GM23248 (cell line): ENCODE results near the gene EPHA5. TPM values are rescaled to one million over a fixed set of nuclear protein-coding genes. Genes with fewer than 3 reads are reported as not detected.

ENCODE experiments used
- DNase-seq: peaks from one replicate; pipeline ENCODE4 v3.0.0-alpha.2; 2015
- H2AFZ ChIP-seq: fragments of 200-600 bp; sonication (generic); 2 replicates; pipeline ENCODE4 v1.6.1; 2016; ENCODE audit warnings: antibody characterized with exemption
- H3F3A ChIP-seq: fragments of 200-600 bp; sonication (generic); 2 replicates; pipeline ENCODE4 v1.6.1; 2016; ENCODE audit warnings: mild to moderate bottlenecking, antibody characterized with exemption, mixed run types; ENCODE audit not compliant: insufficient read depth
- H3K27ac ChIP-seq: fragments of 200-600 bp; sonication (generic); 2 replicates; pipeline ENCODE4 v1.5.1; 2016; ENCODE audit warnings: mild to moderate bottlenecking
- H3K27me3 ChIP-seq: fragments of 200-600 bp; sonication (generic); replicated peaks from 2 replicates; pipeline ENCODE4 v1.6.1; 2016; ENCODE audit warnings: mild to moderate bottlenecking; ENCODE audit not compliant: insufficient read depth
- H3K36me3 ChIP-seq: fragments of 200-600 bp; sonication (generic); 2 replicates; pipeline ENCODE4 v1.6.1; 2016; ENCODE audit warnings: low read depth, mild to moderate bottlenecking
- H3K4me1 ChIP-seq: fragments of 200-600 bp; sonication (generic); 2 replicates; pipeline ENCODE4 v1.6.1; 2016; ENCODE audit warnings: mild to moderate bottlenecking; ENCODE audit not compliant: insufficient read depth
- H3K4me2 ChIP-seq: fragments of 200-600 bp; sonication (generic); one replicate; pipeline ENCODE4 v1.6.1; 2016; ENCODE audit warnings: mild to moderate bottlenecking; ENCODE audit not compliant: unreplicated experiment
- H3K4me3 ChIP-seq: fragments of 200-600 bp; sonication (generic); 2 replicates; pipeline ENCODE4 v1.5.1; 2016; ENCODE audit warnings: mild to moderate bottlenecking
- H3K79me2 ChIP-seq: fragments of 200-600 bp; sonication (generic); 2 replicates; pipeline ENCODE4 v1.6.1; 2016; ENCODE audit warnings: mild to moderate bottlenecking; ENCODE audit not compliant: insufficient read depth
- H3K9ac ChIP-seq: fragments of 200-600 bp; sonication (generic); 2 replicates; pipeline ENCODE4 v1.6.1; 2016; ENCODE audit warnings: mild to moderate bottlenecking
- H3K9me2 ChIP-seq: fragments of 200-600 bp; sonication (generic); 2 replicates; pipeline ENCODE4 v1.6.1; 2016; ENCODE audit warnings: mixed run types, mild to moderate bottlenecking, moderate library complexity; ENCODE audit not compliant: insufficient read depth
- H3K9me3 ChIP-seq: fragments of 200-600 bp; sonication (generic); one replicate; pipeline ENCODE4 v1.6.1; 2017; ENCODE audit warnings: low read depth
- H4K20me1 ChIP-seq: fragments of 200-600 bp; sonication (generic); 2 replicates; pipeline ENCODE4 v1.6.0; 2016; ENCODE audit not compliant: insufficient read depth
- EZH2 ChIP-seq: fragments of 200-600 bp; sonication (generic); IDR thresholded peaks from 2 replicates; pipeline ENCODE4 v1.6.1; 2018; ENCODE audit warnings: antibody characterized with exemption, mild to moderate bottlenecking; ENCODE audit not compliant: insufficient read depth, poor library complexity, severe bottlenecking
- EZH2phosphoT487 ChIP-seq: fragments of 200-600 bp; sonication (generic); IDR thresholded peaks from 2 replicates; pipeline ENCODE4 v1.6.1; 2018; ENCODE audit warnings: antibody characterized with exemption, moderate library complexity, mild to moderate bottlenecking, low read depth; ENCODE audit not compliant: insufficient read depth
- WGBS, 2 experiments: methylation state at CpG; one replicate each; pipeline ENCODE4 v1.1.6; 2015 to 2017; ENCODE audit warnings: low lambda C conversion rate in 2 of 2, low coverage in 1 of 2; ENCODE audit errors: missing lambda C conversion rate in 2 of 2; 5-methylcytosine and 5-hydroxymethylcytosine counted together
- in situ Hi-C: fragments of 300-500 bp; cut with MboI; formaldehyde crosslinking; loops from 2 replicates; pipeline ENCODE4 v1.15.0; 2020
- polyA plus RNA-seq: library from polyadenylated mRNA; unstranded; fragments of >200 nt; fragmentation: Nextera tagmentation; extraction: Ambion mirVana; gene quantifications from 2 replicates; pipeline ENCODE4 v1.2.1, GENCODE V29; 2016
- total RNA-seq: library from RNA; depleted of rRNA; stranded (reverse); fragments of >200 nt; shearing (Covaris generic); gene quantifications from 2 replicates; pipeline ENCODE4 v1.2.3, GENCODE V29; 2014

Gene EPHA5
- total and polyA plus RNA-seq, 2 experiments from 2014 or later: not detected

GRCh38 chr4:65495439-65495838, 174.8 kb downstream of the EPHA5 start:
- in situ Hi-C loops: no loop called here
- TF ChIP-seq EZH2: no peak
- no peak for TF ChIP-seq EZH2phosphoT487
- Histone ChIP-seq H3K4me1 (no peaks in the 10 kb centered on the region), H3K9me2 (no peaks in the 10 kb centered on the region), H3K79me2 (no peaks in the 10 kb centered on the region), H2AFZ (no peak overlapping the region), H3F3A (no peaks in the 10 kb centered on the region), H3K36me3 (no peaks in the 10 kb centered on the region), H3K27ac (no peak overlapping the region), H4K20me1 (no peaks in the 10 kb centered on the region), H3K4me2 (no peak overlapping the region), H3K9me3 (no peaks in the 10 kb centered on the region), H3K9ac (no peak overlapping the region), H3K27me3 (no peaks in the 10 kb centered on the region), H3K4me3 (no peak overlapping the region)
- DNase-seq: no peak
- 42 to 64% methylated on average over 1 of the region's 1 CpG for WGBS, 2 experiments

DNA sequence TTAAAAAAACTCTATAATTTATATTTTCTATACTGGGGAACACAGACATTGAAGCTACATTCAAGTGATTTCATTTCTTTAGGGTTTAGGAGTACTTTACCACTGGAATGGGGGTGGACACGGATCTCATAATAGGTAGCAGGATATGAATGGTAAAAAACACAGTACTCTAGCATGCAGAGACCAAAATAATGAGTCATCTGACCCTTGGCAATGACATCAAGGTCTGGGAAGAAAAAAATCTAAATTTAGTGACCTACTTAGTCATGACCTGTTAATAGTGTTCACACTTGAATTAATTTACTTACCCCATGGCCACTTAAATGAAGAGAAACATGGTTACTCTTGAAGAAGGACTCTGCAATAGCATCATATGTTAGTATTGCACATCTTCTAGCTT, 187.9 kb downstream of the EPHA5 start:
- in situ Hi-C loops: no loop called here
- H3K4me1 ChIP-seq: no peaks in the 10 kb centered on the region
- H3K9me3 ChIP-seq: no peaks in the 10 kb centered on the region
- no peak overlapping the region for H3K4me2 ChIP-seq
- TF ChIP-seq EZH2phosphoT487: no peak
- TF ChIP-seq EZH2: no peak
- H3K27me3 ChIP-seq: no peaks in the 10 kb centered on the region
- H3K9me2 ChIP-seq: no peaks in the 10 kb centered on the region
- no peak overlapping the region for H3K4me3 ChIP-seq
- H3K9ac ChIP-seq: no peak overlapping the region
- no peak overlapping the region for H3K27ac ChIP-seq
- H2AFZ ChIP-seq: no peak overlapping the region
- no peaks in the 10 kb centered on the region for H3F3A ChIP-seq
- WGBS, 2 experiments: 23 to 30% methylated on average over 1 of the region's 1 CpG
- no peaks in the 10 kb centered on the region for H3K79me2 ChIP-seq
- no peaks in the 10 kb centered on the region for H4K20me1 ChIP-seq
- no peaks in the 10 kb centered on the region for H3K36me3 ChIP-seq
- DNase-seq: peak; percentile 1

GRCh38 chr4:65472531-65472930, 197.8 kb downstream of the EPHA5 start:
- Histone ChIP-seq H3F3A (no peaks in the 10 kb centered on the region), H3K27me3 (no peaks in the 10 kb centered on the region), H4K20me1 (no peaks in the 10 kb centered on the region), H2AFZ (no peak overlapping the region), H3K36me3 (no peaks in the 10 kb centered on the region), H3K9me2 (no peaks in the 10 kb centered on the region), H3K9me3 (no peaks in the 10 kb centered on the region), H3K79me2 (no peaks in the 10 kb centered on the region), H3K4me1 (no peaks in the 10 kb centered on the region), H3K4me2 (no peak overlapping the region), H3K4me3 (no peak overlapping the region), H3K9ac (no peak overlapping the region), H3K27ac (no peak overlapping the region)
- in situ Hi-C loops: no loop called here
- DNase-seq: no peak
- WGBS, 2 experiments: 52 to 53% methylated on average over 5 of the region's 5 CpGs
- TF ChIP-seq EZH2phosphoT487 (no peak), EZH2 (no peak)

DNA sequence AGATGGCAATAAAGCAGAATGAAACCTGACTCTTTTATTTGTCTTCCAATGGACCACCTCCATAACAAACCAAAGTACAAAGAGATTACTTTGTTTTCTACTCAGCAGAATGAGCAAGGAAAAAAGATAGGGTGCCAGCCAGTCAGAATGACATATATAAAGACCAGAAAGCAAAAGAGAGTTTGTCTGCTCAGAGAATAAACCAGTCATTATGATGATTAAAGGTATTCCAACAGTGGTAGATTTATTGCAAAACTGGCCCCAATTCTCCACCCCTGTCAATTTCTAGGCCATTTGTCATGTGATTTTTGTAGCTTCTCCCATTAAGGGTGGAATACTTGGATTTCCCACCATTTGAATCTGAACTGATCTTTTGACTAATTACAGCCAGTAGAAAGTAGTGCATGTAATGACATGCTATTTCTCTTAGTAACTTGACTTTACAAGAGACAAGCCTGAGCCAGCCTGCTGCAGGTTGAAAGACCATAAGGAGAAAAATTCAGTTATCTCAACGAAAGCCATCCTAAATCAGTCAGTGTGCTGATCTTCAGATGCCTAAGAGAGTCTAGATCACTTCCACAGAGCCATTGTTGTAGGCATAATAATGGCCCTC, 203.1 kb downstream of the EPHA5 start:
- 0 to 5% methylated on average over 1 of the region's 1 CpG for WGBS, 2 experiments
- H3K9me2 ChIP-seq: no peaks in the 10 kb centered on the region
- H3K4me2 ChIP-seq: no peak overlapping the region

GRCh38 chr4:65461781-65462180, 208.5 kb downstream of the EPHA5 start:
- H4K20me1 ChIP-seq: no peaks in the 10 kb centered on the region

More for the DNA sequence above, 203.1 kb downstream of the EPHA5 start:
- H3K9me3 ChIP-seq: no peaks in the 10 kb centered on the region
- H3K27ac ChIP-seq: no peak overlapping the region
- no peaks in the 10 kb centered on the region for H3K4me1 ChIP-seq
- in situ Hi-C loops: no loop called here
- H3K79me2 ChIP-seq: no peaks in the 10 kb centered on the region
- no peaks in the 10 kb centered on the region for H3F3A ChIP-seq
- TF ChIP-seq EZH2: no peak
- no peak for TF ChIP-seq EZH2phosphoT487
- no peak for DNase-seq
- H2AFZ ChIP-seq: no peak overlapping the region
- H4K20me1 ChIP-seq: no peaks in the 10 kb centered on the region
- H3K9ac ChIP-seq: no peak overlapping the region
- H3K36me3 ChIP-seq: no peaks in the 10 kb centered on the region
- no peaks in the 10 kb centered on the region for H3K27me3 ChIP-seq
- H3K4me3 ChIP-seq: no peak overlapping the region

More at GRCh38 chr4:65461781-65462180, 208.5 kb downstream of the EPHA5 start:
- no peak overlapping the region for H3K4me2 ChIP-seq
- H3K36me3 ChIP-seq: no peaks in the 10 kb centered on the region
- no peaks in the 10 kb centered on the region for H3K79me2 ChIP-seq
- no peak overlapping the region for H3K4me3 ChIP-seq
- no peaks in the 10 kb centered on the region for H3K27me3 ChIP-seq
- in situ Hi-C loops: no loop called here
- no peaks in the 10 kb centered on the region for H3K9me2 ChIP-seq
- H2AFZ ChIP-seq: no peak overlapping the region
- no peaks in the 10 kb centered on the region for H3K4me1 ChIP-seq
- no peaks in the 10 kb centered on the region for H3F3A ChIP-seq
- WGBS, 2 experiments: 55 to 57% methylated on average over 4 of the region's 4 CpGs
- TF ChIP-seq EZH2phosphoT487 (no peak), EZH2 (no peak)
- H3K9ac ChIP-seq: no peak overlapping the region
- no peak overlapping the region for H3K27ac ChIP-seq
- H3K9me3 ChIP-seq: no peaks in the 10 kb centered on the region
- DNase-seq: no peak
